NCI-H1436 treated with DMSO at 0.1 percent for 48 hours (cell line): ENCODE data around the gene TEX48.

Source experiments
- DNase-seq: peaks from one replicate; lab custom pipeline; 2025; lab: John Stamatoyannopoulos, UW

Gene TEX48

DNA sequence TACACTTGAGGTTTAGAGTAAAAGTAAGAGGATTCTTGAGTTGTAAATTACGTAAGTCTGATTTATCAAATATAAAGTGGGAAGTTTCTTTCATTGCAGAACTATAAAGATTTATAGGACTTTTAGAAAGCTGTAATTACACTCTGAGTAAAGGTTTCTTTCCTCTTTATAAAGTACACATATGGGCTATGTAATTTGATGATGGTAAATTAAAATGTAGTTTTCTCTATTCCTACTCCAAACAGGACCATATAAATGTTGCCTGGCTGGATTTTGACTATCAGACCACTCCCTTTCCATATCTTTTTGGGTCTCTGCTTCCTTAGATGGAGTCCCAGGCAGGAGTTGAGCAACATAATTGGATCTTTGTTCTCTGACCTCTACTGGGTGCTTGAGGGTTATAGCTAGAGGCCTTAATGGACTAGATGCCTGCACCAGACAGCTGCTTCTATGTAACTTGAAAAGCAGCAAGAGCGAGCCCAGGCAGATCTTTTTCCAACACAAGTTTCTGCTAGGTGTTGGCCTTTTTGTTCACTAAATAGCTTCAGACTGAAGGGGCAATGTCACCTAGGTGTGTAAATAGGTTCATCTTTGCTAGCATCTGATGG is 11.4 kb upstream of the TEX48 start:
- DNase-seq = no peak

DNA sequence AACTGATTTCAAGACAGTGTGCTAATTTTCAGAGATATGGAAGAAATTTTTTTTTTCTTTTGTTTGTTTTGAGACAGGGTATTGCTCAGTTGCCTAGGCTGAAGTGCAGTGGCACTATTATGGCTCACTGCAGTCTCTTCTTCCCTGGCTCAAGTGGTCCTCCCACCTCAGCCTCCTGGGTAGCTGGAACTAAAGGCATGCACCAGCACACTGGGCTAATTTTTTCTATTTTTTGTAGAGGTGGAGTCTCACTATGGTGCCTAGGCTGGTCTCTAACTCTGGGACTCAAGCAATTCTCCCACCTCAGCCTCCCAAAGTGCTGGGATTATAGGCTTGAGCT is 9.9 kb upstream of the TEX48 start:
- no peak for DNase-seq

- no peak for DNase-seq
Measured at GRCh38 chr9:114691046-114691955, 9.3 kb upstream of the TEX48 start.

- DNase-seq = no peak
Measured at GRCh38 chr9:114690308-114690707, 8.3 kb upstream of the TEX48 start.

DNA sequence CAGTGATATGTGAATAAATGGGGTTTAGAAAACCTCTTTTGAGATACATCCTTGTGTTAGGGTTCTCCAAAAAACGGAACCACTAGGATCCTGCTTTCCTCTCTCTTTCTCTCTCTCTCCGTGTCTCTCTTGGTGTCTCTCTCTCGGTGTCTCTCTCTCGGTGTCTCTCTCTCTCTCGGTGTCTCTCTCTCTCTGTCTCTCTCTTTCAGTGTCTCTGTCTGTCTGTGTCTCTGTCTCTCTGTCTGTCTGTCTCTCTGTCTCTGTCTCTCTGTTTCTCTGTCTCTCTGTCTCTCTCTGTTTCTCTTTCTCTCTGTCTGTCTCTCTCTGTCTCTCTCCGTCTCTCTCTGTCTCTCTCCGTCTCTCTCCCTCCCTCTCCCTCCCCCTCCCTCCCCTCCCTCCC is 7.8 kb upstream of the TEX48 start:
- DNase-seq = no peak

- no peak for DNase-seq
Measured at GRCh38 chr9:114688909-114689610, 7.1 kb upstream of the TEX48 start.

- DNase-seq = no peak
Measured at GRCh38 chr9:114688379-114688778, 6.4 kb upstream of the TEX48 start.

DNA sequence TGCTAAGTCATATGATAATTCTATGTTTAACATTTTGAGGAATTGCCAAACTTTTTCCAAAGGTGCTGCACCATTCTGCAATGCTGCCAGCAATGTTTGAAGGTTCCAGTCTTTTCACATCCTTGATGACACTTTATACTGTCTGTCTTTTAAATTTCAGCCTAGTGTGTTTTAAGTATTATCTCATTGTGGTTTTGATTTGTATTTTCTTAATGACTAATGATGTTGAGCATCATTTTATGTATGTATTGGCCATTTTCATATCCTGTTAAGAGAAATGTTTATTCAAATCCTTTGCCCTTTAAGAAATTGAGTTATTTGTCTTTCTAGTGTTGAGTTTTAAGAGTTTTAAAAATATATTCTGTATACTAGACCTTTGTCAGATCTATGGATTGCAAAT is 5.0 kb upstream of the TEX48 start:
- no peak for DNase-seq

DNA sequence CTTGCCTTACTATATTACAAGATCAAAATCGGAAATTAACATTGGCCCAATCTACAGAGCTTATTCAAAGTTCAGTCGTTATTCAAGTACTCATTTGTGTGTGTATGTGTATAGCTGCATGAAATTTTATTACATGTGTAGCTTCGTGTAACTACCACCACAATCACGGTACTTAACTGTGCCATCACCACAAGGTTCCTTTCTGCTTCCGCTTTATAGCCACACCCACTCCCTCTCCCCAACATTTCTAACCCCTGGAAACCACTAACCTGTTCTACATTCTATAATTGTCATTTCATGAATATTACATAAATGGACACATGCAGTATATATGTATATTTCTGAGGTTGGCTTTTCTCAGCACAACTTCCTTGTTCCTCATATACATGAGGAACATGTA is 4.0 kb upstream of the TEX48 start:
- DNase-seq = no peak

DNA sequence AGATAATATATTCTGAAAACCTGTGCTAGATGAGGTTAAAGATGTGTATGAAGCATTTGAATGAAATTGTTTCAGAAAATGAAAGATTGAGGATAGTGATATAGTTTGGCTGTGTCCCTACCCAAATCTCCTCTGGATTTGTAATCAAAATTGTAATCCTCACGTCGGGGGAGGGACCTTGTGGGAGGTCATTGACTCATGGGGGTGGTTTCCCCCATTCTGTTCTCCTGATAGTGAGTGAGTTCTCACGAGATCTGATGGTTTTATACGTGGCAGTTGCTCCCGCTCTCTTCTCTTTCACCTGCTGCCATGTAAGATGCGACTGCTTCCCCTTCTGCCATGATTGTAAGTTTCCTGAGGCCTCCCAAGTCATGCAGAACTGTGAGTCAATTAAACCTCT is 2.0 kb upstream of the TEX48 start:
- DNase-seq = no peak

DNA sequence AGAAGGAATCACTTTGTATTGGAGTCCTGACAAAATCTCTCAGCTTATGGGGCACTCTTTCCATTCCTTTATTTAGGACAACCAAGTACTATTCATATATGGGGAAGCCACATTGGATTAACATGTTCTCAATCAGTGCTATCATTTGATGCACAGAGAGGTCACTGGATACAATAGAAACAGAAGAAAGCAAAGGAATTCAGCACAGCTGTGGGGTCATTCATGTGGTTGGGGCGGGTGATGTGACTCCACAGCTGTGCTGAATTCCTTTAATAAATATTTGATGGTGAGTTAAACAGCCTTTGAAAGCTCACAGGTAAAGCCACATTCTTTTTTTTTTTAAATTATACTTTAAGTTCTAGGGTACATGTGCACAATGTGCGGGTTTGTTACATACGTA is 854 bp upstream of the TEX48 start:
- no peak for DNase-seq

GRCh38 chr9:114680259-114681001 is 1.6 kb downstream of the TEX48 start:
- no peak for DNase-seq

- DNase-seq = no peak
Measured at GRCh38 chr9:114678795-114679194, 3.2 kb downstream of the TEX48 start.

DNA sequence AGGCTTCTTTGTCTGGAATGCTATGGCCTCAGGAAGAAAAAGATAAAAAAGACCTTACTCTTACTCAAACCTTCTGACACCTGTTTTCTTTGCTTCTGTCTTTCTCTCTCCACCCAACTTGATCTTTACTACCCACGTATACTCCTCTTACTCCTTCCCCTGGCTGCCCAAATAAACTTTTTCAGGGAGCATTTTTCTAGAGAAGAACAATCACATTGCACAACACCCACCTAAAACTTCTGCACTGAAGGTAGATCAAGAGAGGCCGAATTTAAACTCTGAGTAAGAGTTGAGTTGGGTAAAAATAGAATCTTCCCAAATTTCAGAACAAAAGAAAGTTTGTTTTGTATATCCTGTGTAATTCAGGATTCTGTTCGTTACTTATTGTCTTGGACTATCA is 3.9 kb downstream of the TEX48 start:
- no peak for DNase-seq

DNA sequence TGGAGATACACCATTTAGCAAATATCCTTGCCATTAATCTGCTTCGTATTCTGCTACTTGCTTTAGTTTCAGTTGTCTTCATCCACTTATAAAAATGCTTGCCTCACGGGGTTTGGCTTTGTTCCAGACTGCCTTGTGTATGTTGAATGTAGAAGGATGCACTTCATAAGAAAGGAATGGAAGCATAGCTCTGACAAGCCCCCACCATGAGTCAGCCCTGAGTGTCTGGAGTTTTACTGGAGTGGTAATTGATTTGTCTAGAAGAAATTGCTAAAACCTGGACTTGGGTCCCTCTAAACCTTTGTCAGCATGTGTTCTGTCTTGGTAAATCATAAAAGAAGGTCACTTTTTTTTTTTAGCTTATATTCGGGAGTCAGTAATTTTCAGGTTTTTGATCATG is 4.6 kb downstream of the TEX48 start:
- DNase-seq = no peak

DNA sequence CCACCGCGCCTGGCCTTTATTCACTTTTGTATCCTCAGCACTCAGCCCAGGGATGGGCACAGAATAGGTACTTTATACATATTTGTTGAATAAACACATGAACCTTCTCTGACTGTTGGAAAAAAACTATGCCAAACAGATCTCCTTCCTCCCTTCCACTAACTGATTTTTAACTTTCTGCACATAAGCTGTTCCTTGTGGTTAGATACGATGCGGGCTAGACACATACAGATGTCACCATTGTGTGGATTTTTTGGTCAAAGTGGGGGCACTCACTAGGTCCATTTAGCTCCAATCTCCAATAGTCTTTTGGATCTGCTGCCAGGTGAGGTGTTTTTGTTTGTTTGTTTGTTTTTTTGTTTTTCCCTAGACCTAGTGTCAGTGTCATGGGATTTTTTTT is 5.1 kb downstream of the TEX48 start:
- no peak for DNase-seq

DNA sequence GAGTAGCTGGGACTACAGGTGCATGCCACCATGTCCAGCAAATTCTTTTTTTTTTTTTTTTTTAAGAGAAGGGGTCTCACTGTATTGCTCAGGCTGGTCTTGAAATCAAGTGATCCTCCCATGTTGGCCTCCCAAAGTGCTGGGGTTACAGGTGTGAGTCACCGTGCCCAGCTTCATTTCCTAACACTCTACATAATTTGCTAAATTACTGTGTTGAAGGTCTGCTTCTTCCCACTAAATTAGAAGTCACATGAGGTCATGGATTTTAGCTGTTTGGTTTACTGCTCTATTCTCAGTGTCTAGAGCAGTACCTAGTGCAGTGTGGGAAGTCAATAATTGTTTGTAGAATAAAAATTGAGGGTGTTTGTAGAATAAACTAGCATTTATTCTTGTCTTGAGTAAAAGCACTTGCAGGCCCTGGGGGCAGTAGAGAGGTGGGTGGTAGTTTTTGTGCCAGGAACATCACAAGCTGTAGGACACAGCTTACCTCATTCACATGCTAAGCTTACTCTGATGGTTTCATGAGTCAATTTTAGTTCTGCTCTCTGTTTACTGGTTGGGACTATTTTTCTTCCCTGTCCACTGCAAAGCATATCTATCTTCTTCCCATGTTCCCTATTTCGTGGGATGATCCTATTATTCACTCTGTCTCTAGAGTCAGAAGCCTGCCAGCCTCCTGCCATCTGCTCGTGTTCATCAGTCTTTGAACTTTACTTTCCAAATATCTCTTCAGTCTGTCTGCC is 7.0 kb downstream of the TEX48 start:
- no peak for DNase-seq

- no peak for DNase-seq
Measured at GRCh38 chr9:114674076-114674797, 7.8 kb downstream of the TEX48 start.

GRCh38 chr9:114671605-114672004 is 10.4 kb downstream of the TEX48 start:
- no peak for DNase-seq

- DNase-seq = no peak
Measured at GRCh38 chr9:114669961-114670360, 12.0 kb downstream of the TEX48 start.

DNA sequence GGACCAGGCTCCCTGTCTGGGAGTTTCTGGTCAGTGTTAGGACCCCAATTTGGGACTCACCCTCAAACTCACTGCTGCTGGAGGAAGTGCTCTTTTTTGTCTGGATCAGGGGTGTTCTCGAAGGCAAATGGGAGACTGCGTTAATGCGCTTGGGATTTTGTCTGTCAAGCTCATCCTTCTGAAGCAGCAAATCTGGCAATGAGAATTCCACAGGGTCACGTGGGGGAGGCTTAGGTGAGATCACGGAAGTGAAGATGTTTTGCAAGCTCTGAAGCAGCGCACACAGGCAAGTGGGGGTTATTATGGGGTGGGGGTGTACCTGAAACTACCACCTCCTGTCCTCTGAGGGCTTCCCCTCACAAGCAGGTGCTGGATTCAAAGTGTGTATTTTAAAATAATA is 13.8 kb downstream of the TEX48 start:
- DNase-seq = no peak
